Parathyroid adenoma (tissue), 2 donors: Measurements from ENCODE around the gene TRIP11.

Experiments used
- H2AFZ ChIP-seq: fragments of 300-600 bp; sonication (generic); one replicate; pipeline ENCODE4 v1.7.0; 2017; ENCODE audit warnings: antibody characterized with exemption, mild to moderate bottlenecking
- H3K27ac ChIP-seq: fragments of 300-600 bp; sonication (generic); one replicate; pipeline ENCODE4 v1.7.0; 2017
- H3K27me3 ChIP-seq: fragments of 300-600 bp; sonication (generic); one replicate; pipeline ENCODE4 v1.7.0; 2017; ENCODE audit warnings: low read length; ENCODE audit not compliant: control insufficient read depth, insufficient read depth
- H3K36me3 ChIP-seq: fragments of 300-600 bp; sonication (generic); one replicate; pipeline ENCODE4 v1.7.0; 2017; ENCODE audit warnings: low read length; ENCODE audit not compliant: control insufficient read depth, insufficient read depth
- H3K4me1 ChIP-seq: fragments of 300-600 bp; sonication (generic); one replicate; pipeline ENCODE4 v1.7.0; 2017; ENCODE audit warnings: control low read depth
- H3K4me2 ChIP-seq: fragments of 300-600 bp; sonication (generic); one replicate; pipeline ENCODE4 v1.7.0; 2017; ENCODE audit warnings: low read length
- H3K4me3 ChIP-seq: fragments of 300-600 bp; sonication (generic); one replicate; pipeline ENCODE4 v1.7.0; 2017; ENCODE audit warnings: low read depth, low read length
- H3K79me2 ChIP-seq: fragments of 300-600 bp; sonication (generic); one replicate; pipeline ENCODE4 v1.7.0; 2017; ENCODE audit warnings: control low read depth
- H3K9ac ChIP-seq: fragments of 300-600 bp; sonication (generic); one replicate; pipeline ENCODE4 v1.7.0; 2017; ENCODE audit warnings: mild to moderate bottlenecking
- H3K9me3 ChIP-seq: fragments of 300-600 bp; sonication (generic); one replicate; pipeline ENCODE4 v1.7.0; 2017; ENCODE audit warnings: low read length; ENCODE audit not compliant: control insufficient read depth
- TF ChIP-seq, protein P1 (sequence below): fragments of 300-600 bp; sonication (generic); IDR thresholded peaks from one replicate; pipeline ENCODE4 v1.7.0; 2017; ENCODE audit warnings: antibody characterized with exemption, mild to moderate bottlenecking
- donor health status: primary hyperparathyroidism.

Gene TRIP11

DNA sequence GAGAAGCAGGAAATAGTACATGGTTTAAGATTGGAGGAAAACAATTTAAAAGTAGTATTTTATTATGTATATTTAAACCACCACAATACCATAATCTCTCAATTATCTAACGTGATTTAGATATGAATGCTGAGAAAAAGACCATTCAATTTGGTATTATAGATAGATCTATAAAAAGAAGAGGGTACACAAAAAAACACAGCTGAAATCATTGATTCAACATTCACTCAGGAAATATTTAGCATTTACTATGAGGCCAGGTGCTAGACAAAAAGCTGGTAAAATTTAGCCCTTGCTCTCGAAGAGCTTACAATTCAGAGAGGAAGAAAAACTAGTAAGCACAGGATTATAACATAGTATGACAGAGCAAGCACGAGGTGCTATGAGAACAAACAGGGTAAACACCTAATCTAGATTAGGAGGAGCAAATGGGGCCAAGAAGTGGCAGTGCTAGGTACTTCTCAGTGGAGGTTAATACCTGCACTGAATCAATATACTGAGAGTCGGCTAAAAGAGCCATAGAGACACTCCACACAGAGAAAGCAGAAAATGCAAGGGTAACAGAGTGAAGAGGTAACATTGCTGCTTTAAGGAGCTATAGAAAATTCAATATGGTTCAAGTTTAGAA lies 27.6 kb downstream of the TRIP11 start:
- H3K4me1 ChIP-seq: no peaks in the 10 kb centered on the region
- peaks cover 7% of the 10 kb centered on the region for H3K79me2 ChIP-seq

DNA sequence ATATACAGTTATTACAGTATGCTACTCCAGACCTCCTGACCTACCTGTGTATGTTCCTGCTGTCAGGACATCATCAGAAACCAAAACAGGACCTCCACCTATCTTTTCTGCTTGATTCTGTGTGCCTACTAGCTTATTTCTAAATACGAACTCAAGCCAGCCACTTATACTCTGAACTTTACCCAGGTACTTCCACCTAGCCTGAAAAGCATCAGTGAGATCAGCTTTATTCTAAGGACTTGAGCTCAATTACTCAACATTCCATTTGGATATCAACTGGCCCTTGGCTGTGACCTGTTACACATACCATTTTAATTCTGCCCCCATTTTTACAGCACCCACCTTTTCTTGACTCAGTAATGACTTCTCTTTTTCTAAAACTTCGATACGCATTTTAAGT lies 29.2 kb downstream of the TRIP11 start:
- TF ChIP-seq, protein P1, sequence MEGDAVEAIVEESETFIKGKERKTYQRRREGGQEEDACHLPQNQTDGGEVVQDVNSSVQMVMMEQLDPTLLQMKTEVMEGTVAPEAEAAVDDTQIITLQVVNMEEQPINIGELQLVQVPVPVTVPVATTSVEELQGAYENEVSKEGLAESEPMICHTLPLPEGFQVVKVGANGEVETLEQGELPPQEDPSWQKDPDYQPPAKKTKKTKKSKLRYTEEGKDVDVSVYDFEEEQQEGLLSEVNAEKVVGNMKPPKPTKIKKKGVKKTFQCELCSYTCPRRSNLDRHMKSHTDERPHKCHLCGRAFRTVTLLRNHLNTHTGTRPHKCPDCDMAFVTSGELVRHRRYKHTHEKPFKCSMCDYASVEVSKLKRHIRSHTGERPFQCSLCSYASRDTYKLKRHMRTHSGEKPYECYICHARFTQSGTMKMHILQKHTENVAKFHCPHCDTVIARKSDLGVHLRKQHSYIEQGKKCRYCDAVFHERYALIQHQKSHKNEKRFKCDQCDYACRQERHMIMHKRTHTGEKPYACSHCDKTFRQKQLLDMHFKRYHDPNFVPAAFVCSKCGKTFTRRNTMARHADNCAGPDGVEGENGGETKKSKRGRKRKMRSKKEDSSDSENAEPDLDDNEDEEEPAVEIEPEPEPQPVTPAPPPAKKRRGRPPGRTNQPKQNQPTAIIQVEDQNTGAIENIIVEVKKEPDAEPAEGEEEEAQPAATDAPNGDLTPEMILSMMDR: no peak
- no peaks in the 10 kb centered on the region for H3K36me3 ChIP-seq
- no peaks in the 10 kb centered on the region for H3K27me3 ChIP-seq
- no peak overlapping the region for H3K4me3 ChIP-seq
- H3K4me1 ChIP-seq: no peaks in the 10 kb centered on the region
- H2AFZ ChIP-seq: no peak overlapping the region
- no peak overlapping the region for H3K4me2 ChIP-seq
- no peak overlapping the region for H3K27ac ChIP-seq
- peaks cover 3% of the 10 kb centered on the region for H3K79me2 ChIP-seq
- no peak overlapping the region for H3K9ac ChIP-seq
- H3K9me3 ChIP-seq: no peaks in the 10 kb centered on the region

More for the DNA sequence above, 27.6 kb downstream of the TRIP11 start:
- no peak overlapping the region for H3K9ac ChIP-seq
- no peak overlapping the region for H3K4me2 ChIP-seq
- H3K27me3 ChIP-seq: no peaks in the 10 kb centered on the region
- H3K36me3 ChIP-seq: no peaks in the 10 kb centered on the region
- H3K4me3 ChIP-seq: no peak overlapping the region
- no peak overlapping the region for H3K27ac ChIP-seq
- no peak overlapping the region for H2AFZ ChIP-seq
- H3K9me3 ChIP-seq: no peaks in the 10 kb centered on the region
- TF ChIP-seq, protein P1: no peak

DNA sequence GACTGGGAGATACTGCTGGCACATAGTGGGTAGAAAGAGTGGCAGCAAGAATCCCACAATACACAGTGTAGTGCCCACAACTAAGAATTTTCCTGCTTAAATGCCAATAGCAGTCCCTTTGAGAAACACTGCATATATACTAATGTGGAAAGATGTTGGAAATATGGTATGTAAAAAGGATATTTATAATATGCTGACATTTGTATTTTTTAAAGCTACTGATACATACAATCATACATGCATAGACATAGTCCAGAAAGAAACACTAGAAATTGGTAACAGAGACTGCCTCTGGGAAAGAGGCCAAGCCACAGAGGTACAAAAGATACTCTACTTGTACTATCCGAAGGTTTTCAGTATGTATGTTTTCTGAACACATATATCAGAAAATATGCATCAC lies 30.3 kb downstream of the TRIP11 start:
- Histone ChIP-seq H3K9ac (no peak overlapping the region), H3K4me1 (no peaks in the 10 kb centered on the region), H3K4me2 (no peak overlapping the region), H2AFZ (no peak overlapping the region), H3K27ac (no peak overlapping the region), H3K4me3 (no peak overlapping the region), H3K36me3 (no peaks in the 10 kb centered on the region), H3K27me3 (no peaks in the 10 kb centered on the region), H3K9me3 (no peaks in the 10 kb centered on the region), H3K79me2 (peaks cover 3% of the 10 kb centered on the region)
- TF ChIP-seq, protein P1: no peak

DNA sequence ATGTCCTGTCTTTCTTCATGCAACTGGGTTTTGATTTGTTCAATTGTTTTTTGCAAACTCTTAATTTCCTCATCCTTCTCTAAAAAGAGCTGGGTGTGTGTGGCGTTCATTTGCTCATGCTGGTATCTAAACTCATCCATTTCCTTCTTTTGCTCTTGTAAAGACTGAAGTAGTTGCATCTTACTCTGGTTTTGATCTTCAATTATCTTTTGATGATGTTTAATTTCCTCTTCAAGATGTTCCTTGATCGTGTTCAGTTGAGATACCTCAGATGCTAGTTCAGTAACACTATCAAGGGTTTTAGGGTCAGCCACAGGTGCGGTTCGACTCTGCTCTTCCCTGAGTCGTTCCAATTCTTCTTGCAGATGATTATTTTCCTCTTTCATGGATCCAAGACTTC lies 34.8 kb downstream of the TRIP11 start:
- Histone ChIP-seq H3K27me3 (no peaks in the 10 kb centered on the region), H3K36me3 (no peaks in the 10 kb centered on the region), H3K4me1 (no peaks in the 10 kb centered on the region), H3K27ac (no peak overlapping the region), H3K9ac (no peak overlapping the region), H3K9me3 (no peaks in the 10 kb centered on the region), H3K79me2 (no peaks in the 10 kb centered on the region), H3K4me3 (no peak overlapping the region), H3K4me2 (no peak overlapping the region), H2AFZ (no peak overlapping the region)
- TF ChIP-seq, protein P1: no peak

DNA sequence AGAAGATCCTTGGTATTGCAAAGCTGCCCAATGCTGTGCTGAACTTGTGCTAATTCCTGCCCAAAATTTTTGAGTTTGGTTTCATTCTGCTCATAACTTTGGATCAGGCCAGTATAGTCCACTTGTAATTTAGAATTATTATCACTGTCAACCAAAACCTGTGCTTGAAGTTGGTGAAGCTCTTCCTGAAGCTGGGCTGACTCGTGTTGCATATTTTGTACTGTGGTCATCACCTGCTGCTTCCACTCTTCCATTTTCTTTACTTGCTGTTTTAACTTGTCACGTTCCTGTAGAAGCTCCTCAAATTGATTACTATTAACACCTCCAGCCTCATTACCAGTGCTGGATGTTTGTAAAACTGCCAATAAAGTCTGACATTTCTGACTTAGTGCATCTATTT lies 35.8 kb downstream of the TRIP11 start:
- Histone ChIP-seq H3K27ac (no peak overlapping the region), H3K27me3 (no peaks in the 10 kb centered on the region), H3K4me1 (no peaks in the 10 kb centered on the region), H3K4me3 (no peak overlapping the region), H3K9me3 (no peaks in the 10 kb centered on the region), H3K4me2 (no peak overlapping the region), H3K9ac (no peak overlapping the region), H2AFZ (no peak overlapping the region), H3K79me2 (no peaks in the 10 kb centered on the region), H3K36me3 (no peaks in the 10 kb centered on the region)
- TF ChIP-seq, protein P1: no peak
